HL-60/S4 treated with phorbol 12-myristate 13-acetate at 8.2 ng/mL for 4 days and 3 days (cell line): ENCODE measurements around the gene MRPS18B.

Experiments used
- in situ Hi-C: fragments of 300-500 bp; cut with MboI; formaldehyde crosslinking; loops from 2 replicates; pipeline ENCODE4 v1.15.0; 2022; ENCODE audit warnings: low sequenced_read_pairs

MRPS18B gene

DNA sequence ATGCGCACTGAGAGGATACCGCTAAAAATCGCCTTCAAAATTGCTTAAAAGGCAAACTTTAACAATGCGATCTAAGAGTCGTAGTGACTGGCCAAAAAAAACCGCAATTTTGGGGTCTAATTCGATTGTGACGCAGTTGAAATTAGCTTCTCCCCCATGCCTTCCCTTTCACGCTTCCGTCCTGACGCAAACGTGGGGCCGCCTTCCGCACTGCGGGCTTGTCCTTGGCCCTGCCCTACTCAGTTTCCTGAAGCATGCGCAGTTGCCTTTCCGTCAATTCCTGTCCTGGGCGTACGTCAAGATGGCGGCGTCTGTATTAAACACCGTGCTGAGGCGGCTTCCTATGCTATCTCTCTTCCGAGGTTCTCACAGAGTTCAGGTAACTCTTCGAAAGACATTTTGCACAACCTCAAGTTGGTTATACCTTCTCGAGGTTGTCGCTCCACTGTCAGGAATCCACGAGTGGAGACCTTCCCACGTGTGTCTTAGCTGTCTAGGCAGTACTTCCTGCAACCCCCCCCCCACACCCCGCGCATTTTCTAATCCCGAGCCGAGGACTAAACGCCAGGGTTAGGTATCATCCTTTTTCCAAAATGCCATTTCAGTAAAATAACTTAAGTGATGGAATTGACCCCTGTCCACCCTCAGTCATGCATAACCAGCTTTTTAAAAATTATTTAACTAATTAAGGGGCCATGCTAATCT is at the start of gene MRPS18B:
MRPS18B (plus strand) TSS at position 276 of the 705 bp plus-strand sequence; CDS start at position 302, 26 bp downstream.
- in situ Hi-C loops, result no loop called here

- in situ Hi-C loops, result no loop called here
Observed at GRCh38 chr6:30568245-30568644, 49.4 kb upstream of the MRPS18B start.

DNA sequence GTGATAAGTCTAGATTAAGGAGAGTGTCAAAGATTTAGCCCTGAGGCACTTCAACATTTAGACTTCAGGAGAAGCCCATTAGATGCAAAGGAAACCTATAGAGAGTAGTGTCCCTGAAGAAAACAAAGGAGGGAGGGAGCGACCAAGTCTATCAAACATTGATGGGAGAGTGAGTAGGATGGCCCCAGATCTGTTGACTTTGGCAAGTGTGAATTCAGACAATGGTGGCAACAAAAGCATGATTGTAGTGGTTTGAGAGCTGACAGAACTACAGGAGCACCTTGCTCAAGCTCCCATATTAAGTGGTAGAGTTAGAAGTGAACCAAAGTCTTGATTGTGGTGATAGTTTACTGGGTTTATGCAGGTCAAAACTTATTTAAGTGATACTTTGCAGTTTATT is 47.4 kb upstream of the MRPS18B start:
- in situ Hi-C loops, result no loop called here

- in situ Hi-C loops, result no loop called here
Observed at GRCh38 chr6:30570740-30571074, 46.9 kb upstream of the MRPS18B start.

DNA sequence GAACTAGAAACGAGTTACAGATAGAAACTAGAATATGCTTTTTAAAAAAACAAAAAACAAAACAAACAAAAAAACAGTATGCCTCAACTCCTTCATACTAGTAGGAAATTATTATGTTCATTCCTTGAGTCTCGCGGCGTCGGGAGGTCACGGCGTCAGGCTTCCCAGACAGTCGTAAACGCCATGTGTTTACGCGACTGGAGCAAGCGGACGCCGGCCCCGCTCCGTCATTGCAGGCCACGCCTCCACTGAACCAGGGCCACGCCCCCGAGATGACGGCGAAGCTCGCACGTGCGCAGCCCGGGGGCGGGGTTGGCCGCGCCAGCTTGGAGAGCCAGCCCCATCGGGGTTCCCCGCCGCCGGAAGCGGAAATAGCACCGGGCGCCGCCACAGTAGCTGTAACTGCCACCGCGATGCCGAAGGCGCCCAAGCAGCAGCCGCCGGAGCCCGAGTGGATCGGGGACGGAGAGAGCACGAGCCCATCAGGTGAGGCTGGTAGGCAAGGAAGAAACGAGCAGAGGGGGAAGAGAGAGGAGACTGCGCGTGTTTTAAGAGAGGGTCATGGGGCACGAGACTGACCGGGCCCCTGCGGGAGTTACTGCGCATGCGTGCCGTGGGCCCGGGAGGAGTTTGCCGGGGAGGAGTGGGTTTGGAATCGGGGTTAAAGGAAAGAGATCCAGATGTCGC is 46.4 kb upstream of the MRPS18B start, which contains the start of gene ABCF1:
ABCF1 (plus strand) TSS at position 368 of the 687 bp plus-strand sequence; CDS start at position 414, 46 bp downstream.
- in situ Hi-C loops, result no loop called here

GRCh38 chr6:30571762-30572082 is 45.9 kb upstream of the MRPS18B start:
- in situ Hi-C loops, result no loop called here

DNA sequence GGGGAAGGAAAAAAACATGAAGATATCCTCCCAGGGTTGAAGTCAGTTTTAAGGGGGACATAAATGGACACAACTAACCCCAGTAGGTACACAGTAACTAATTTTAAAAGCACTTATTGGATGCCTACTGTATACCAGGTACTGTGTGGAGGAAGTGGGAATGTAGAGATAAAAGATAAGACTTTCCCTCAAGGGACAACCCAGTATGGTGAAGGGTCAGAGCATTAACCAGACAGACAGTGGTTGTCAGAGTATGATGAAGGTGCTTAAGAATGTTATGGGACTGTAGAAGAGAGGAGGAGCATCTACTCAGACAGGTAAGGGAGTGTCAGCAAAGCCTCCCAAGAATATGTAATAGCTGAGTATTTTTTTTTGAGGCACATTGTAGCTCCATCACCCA is 45.5 kb upstream of the MRPS18B start:
- in situ Hi-C loops, result no loop called here

DNA sequence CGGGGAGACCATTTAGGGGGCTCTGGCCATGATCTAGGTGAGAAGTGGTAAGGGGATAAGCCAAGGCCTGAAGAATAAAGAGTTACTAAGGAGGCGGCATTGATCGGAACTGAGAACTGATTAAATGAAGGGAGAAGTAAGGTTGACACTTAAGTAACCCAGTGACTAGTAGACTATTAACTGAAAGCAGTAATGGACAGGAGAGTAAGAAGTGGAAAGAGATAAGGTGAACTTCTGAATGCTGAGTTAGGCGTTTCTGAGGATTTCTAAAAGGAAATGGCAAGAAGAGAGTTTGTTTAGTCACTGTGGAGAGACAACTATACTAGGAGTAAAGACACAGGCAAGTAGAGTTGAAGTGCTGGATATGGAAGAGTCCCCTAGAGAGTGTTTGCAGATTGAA is 44.5 kb upstream of the MRPS18B start:
- in situ Hi-C loops, result no loop called here

DNA sequence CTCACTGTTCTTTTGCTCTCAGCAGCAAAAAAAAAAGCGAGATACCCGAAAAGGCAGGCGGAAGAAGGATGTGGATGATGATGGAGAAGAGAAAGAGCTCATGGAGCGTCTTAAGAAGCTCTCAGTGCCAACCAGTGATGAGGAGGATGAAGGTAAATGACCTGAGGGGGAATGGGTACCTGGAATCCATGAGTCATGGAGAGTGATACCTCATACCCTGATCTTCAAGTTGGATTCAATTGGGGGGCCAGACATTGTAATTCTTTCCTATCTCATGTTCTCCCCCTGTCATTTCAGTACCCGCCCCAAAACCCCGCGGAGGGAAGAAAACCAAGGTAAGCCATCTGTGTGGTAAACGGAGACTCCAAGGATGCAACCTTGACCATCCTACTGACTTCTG is 39.6 kb upstream of the MRPS18B start:
- in situ Hi-C loops, result no loop called here

- in situ Hi-C loops, result no loop called here
Observed at GRCh38 chr6:30583921-30584320, 33.7 kb upstream of the MRPS18B start.

- in situ Hi-C loops, result loop anchor here (10.0 kb wide), 1 partner anchor 105 kb away; the partner anchor contains the start of gene HLA-E
Observed at GRCh38 chr6:30589754-30590358, 27.8 kb upstream of the MRPS18B start.

GRCh38 chr6:30590509-30590908 is 27.1 kb upstream of the MRPS18B start:
- in situ Hi-C loops, result loop anchor here (10.0 kb wide), 1 partner anchor 106 kb away; the partner anchor contains the start of gene HLA-E

DNA sequence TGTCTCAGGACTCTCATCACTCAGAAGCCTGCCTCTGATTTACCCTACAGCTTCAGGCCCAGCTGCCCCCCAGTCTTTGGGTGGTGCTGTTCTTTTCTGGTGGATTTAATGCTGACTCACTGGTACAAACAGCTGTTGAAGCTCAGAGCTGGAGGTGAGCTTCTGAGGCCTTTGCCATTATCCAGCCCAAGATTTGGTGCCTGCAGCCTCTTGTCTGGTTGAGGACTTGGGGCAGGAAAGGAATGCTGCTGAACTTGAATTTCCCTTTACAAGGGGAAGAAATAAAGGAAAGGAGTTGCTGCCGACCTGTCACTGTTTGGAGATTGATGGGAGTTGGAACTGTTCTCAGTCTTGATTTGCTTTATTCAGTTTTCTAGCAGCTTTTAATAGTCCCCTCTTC is 26.6 kb upstream of the MRPS18B start:
- in situ Hi-C loops, result loop anchor here (10.0 kb wide), 1 partner anchor 106 kb away; the partner anchor contains the start of gene HLA-E

GRCh38 chr6:30592287-30592686 is 25.4 kb upstream of the MRPS18B start:
- in situ Hi-C loops, result loop anchor here (10.0 kb wide), 1 partner anchor 107 kb away; the partner anchor contains the start of gene HLA-E

DNA sequence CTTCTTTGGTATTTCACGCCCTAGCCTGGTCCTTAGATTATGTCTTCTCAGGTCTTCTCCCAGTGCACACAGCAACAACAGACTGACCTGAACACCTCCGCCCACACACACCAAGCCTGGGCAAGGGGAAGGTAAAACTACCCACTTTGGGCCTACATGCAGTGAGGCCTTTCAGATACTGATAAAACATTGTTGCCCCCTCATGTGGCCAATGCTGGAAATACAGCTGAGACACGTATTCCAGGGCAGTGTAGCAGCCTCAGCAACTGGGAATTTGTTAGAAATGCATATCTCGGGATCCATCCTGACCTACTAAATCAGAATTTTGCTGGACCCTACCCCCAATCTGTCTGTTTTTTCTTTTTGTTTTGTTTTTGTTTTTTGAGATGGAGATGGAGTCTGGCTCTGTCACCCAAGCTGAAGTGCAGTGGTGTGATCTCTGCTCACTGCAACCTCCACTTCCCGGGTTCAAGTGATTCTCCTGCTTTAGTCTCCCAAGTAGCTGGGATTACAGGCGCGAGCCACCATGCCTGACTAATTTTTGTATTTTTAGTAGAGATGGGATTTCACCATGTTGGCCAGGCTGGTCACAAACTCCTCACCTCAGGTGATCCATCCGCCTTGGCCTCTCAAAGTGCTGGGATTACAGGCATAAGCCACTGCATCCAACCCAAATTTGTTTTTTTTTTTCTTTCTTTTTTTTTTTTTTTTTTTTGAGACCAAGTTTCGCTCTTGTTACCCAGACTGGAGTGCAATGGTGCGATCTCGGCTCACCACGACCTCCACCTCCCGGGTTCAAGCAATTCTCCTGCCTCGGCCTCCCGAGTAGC is 20.1 kb upstream of the MRPS18B start:
- in situ Hi-C loops, result loop anchor here (10.0 kb wide), 1 partner anchor 113 kb away; the partner anchor contains the start of gene HLA-E

- in situ Hi-C loops, result loop anchor here (10.0 kb wide), 1 partner anchor 114 kb away; the partner anchor contains the start of gene HLA-E
Observed at GRCh38 chr6:30598912-30599624, 18.6 kb upstream of the MRPS18B start.

DNA sequence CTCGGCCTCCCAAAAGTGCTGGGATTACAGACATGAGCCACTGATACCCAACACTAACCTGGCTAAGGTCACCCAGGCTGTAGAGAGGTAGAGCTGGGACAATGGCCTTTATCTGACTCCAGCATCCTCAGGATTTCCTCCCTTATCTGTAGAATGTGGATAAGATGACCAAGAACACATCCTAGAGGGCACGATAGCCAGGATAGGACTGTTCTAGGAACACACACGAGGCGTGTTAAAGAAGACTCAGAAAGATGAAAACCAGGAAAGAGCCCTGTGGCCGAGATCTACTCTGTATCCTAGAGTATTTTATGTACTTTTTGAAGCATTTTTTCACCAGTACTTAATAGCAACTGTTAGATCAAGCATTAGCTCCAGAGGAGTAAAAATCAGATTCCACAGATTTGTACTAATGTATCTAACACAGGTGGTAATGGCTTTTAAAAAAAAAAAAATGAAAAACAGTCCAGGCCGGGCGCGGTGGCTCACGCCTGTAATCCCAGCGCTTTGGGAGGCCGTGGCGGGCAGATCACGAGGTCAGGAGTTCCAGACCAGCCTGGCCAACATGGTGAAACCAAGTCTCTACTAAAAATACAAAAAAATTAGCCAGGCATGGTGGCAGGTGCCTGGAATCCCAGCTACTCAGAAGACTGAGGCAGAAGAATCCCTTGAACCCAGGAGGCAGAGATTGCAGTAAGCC is 17.9 kb upstream of the MRPS18B start:
- in situ Hi-C loops, result loop anchor here (10.0 kb wide), 1 partner anchor 115 kb away; the partner anchor contains the start of gene HLA-E

DNA sequence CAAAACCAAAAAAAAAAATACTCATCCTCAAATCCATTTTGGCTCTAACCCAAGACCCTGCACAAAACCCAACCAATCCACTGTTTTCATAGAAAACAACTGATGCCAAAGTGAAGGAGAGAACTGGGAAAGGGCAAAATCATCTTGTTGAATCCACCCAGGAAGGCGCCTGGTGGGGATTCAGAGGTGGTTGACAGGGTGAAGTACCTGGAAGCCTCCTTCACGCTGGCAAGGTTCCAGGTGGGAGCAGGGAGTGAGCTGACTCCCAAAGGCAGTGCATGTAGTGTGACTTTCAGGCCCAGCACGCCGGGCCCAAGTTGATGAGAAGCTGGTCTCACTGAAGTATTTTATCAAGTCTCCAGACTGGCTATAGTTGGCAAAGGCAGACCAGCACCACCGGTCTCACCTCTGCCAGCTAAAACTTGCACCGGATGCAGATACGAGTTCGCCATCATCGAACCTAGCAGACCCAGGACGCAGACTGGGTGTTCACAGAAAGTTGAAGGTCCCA is 17.1 kb upstream of the MRPS18B start:
- in situ Hi-C loops, result no loop called here

DNA sequence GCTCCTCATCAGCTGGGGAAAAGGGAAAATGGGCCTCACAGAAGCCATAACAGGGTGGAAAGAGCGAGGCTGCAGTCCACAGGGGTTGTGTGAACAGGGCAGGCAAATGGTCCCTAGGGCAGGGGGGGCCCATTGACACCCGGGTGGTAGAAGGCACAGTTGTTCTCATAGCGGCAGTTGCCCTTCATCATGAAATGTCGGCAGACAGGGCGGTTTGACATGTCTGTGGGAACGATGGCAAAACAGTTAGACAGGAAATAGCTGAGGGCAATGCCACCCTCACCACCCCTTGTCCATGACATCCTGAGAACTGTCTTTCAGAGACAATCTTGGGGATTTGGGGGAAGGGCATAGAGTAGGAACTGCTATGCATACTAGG is 16.2 kb upstream of the MRPS18B start:
- in situ Hi-C loops, result no loop called here
